Measurements from ENCODE around the gene ZNF81.

GRCh38 chrX:47807548-47807947 lies 29.2 kb upstream of the ZNF81 start:
- no peak for TF ChIP-seq CTCF (IDR thresholded peaks at IDR 0.05)
- TF ChIP-seq POLR2A (IDR thresholded peaks at IDR 0.05), result no peak
